GM13976 (cell line): ENCODE results near the gene CDK14.
A peak's percentile ranks its signal among the peaks of the same experiment; 100 is the strongest.
"Not testable (repeated sequence)": the region's sequence is repeated elsewhere in the genome, so short reads cannot be mapped to it uniquely, and the experiment has no call there.

ENCODE experiments used
- DNase-seq: peaks from one replicate; pipeline ENCODE4 v3.0.0; 2012; ENCODE audit warnings: low spot score
- CTCF ChIP-seq: IDR thresholded peaks from 2 replicates; pipeline ENCODE4 v1.5.1; 2012; ENCODE audit warnings: borderline replicate concordance, mild to moderate bottlenecking; ENCODE audit not compliant: insufficient read depth; ENCODE audit errors: extremely low read depth, missing control alignments, control extremely low read depth
- in situ Hi-C: fragments of 300-500 bp; cut with MboI; formaldehyde crosslinking; loops from one replicate; pipeline ENCODE4 v1.12.0; 2022; ENCODE audit warnings: low sequenced_read_pairs, mixed read lengths, inconsistent platforms; ENCODE audit not compliant: unreplicated experiment

Gene CDK14

GRCh38 chr7:90761584-90761983, 165.5 kb downstream of the CDK14 start:
- in situ Hi-C loops, result no loop called here
- no peak for TF ChIP-seq CTCF
- no peak for DNase-seq

GRCh38 chr7:90763108-90763507, 167.0 kb downstream of the CDK14 start:
- TF ChIP-seq CTCF, result no peak
- in situ Hi-C loops, result no loop called here
- no peak for DNase-seq

GRCh38 chr7:90764848-90765570, 168.9 kb downstream of the CDK14 start:
- in situ Hi-C loops, result no loop called here
- DNase-seq, result peak; percentile 12

GRCh38 chr7:90766814-90767564, 170.9 kb downstream of the CDK14 start:
- no peak for DNase-seq

More at GRCh38 chr7:90764848-90765570, 168.9 kb downstream of the CDK14 start:
- TF ChIP-seq CTCF, result no peak

GRCh38 chr7:90768301-90768700, 172.2 kb downstream of the CDK14 start:
- no peak for DNase-seq
- no peak for TF ChIP-seq CTCF
- in situ Hi-C loops, result no loop called here

More at GRCh38 chr7:90766814-90767564, 170.9 kb downstream of the CDK14 start:
- in situ Hi-C loops, result no loop called here
- no peak for TF ChIP-seq CTCF

GRCh38 chr7:90769036-90769435, 172.9 kb downstream of the CDK14 start:
- in situ Hi-C loops, result no loop called here
- no peak for DNase-seq
- TF ChIP-seq CTCF, result no peak

- in situ Hi-C loops, DNase-seq: not testable (repeated sequence)
These were observed 173.4 kb downstream of the CDK14 start for GRCh38 chr7:90769566-90769965.
